ENCODE measurements around the gene NUP210L.

- TF ChIP-seq POLR2AphosphoS5 (IDR thresholded peaks at IDR 0.05), result no peak
- TF ChIP-seq CTCF (IDR thresholded peaks at IDR 0.05), result no peak
Measured at GRCh38 chr1:154191990-154192461, 37.2 kb upstream of the NUP210L start, which contains the start of gene TPM3.

Data from stomach (tissue), 4 donors.